H1 (cell line): ENCODE measurements around the gene GPBP1. TPM values are rescaled to one million over a fixed set of nuclear protein-coding genes. Genes with fewer than 3 reads are reported as not detected.

ENCODE experiments used
- BCL11A ChIP-seq, 2 experiments: IDR thresholded peaks; one replicate each; pipeline ENCODE4 v1.6.1; 2011; ENCODE audit warnings: low read depth in 2 of 2, low read length in 2 of 2, mild to moderate bottlenecking in 2 of 2
- BRCA1 ChIP-seq: IDR thresholded peaks from 2 replicates; pipeline ENCODE4 v1.6.1; 2012; ENCODE audit warnings: low read depth, low read length, improper control_type of control experiment
- FOSL1 ChIP-seq: IDR thresholded peaks from 2 replicates; pipeline ENCODE4 v1.6.1; 2011; ENCODE audit warnings: mild to moderate bottlenecking, low read depth, low read length, moderate library complexity; ENCODE audit not compliant: insufficient read depth
- GABPA ChIP-seq: IDR thresholded peaks from 2 replicates; pipeline ENCODE4 v1.6.1; 2011; ENCODE audit warnings: mild to moderate bottlenecking, low read length, moderate library complexity, borderline replicate concordance; ENCODE audit not compliant: insufficient read depth
- RFX5 ChIP-seq: IDR thresholded peaks from 2 replicates; pipeline ENCODE4 v1.6.1; 2011; ENCODE audit warnings: low read depth, low read length, improper control_type of control experiment, borderline replicate concordance
- TAF1 ChIP-seq: IDR thresholded peaks from 2 replicates; pipeline ENCODE4 v1.6.1; 2011; ENCODE audit warnings: mild to moderate bottlenecking, low read depth, low read length
- polyA plus RNA-seq, 7 experiments: library from polyadenylated mRNA; depleted of rRNA in 3 of 7; stranded (reverse) in 5 of 7; unstranded in 2 of 7; fragments of >200 nt in 5 of 7; fragments of 200-250 nt in 2 of 7; gene quantifications; 1 replicate in 5 of 7; 2 replicates in 1 of 7; 4 replicates in 1 of 7; pipeline versions ENCODE4 v1.2.1 to v1.2.3, GENCODE V29; 2011 to 2013; ENCODE audit warnings: missing spikeins in 2 of 7, mixed read lengths in 2 of 7
- total RNA-seq: library from RNA; stranded (reverse); fragmentation: NEBNext Ultra II Directional; extraction: Animal tissue kit (Norgen Biotek cat#: 25700); gene quantifications from 2 replicates; pipeline ENCODE4 v1.2.1, GENCODE V29; 2021

Gene GPBP1
- total and polyA plus RNA-seq, 2 of the 8 experiments (the other 6 are each of a cell fraction or from before 2014, with no cell fraction given), result 29.2 to 108 TPM

DNA sequence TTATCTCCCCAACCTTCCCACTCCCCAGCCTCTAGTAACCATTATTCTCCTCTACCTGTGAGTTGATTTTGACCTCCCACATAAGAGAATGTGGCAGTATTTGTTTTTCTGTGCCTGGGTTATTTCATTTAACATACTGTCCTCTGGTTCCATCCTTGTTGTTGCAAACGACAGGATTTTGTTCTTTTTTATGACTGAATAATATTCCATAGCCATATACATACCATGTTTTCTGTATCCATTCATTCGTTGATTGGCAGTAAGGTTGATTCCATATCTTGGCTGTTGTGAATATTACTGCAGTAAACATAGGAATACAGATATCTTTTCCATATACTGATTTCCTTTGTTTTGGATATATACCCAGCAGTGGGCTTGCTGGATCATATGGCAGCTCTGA, 20.8 kb downstream of the GPBP1 start (continued):
- TF ChIP-seq FOSL1 (no peak), BCL11A (IDR thresholded peaks at IDR 0.05; ENCODE audit: low read depth in 2 of 2, low read length in 2 of 2) (no peak), BRCA1 (no peak), GABPA (no peak), TAF1 (no peak), RFX5 (no peak)
